ENCODE data around the gene KIF1A. TPM values are rescaled to one million over a fixed set of nuclear protein-coding genes. Genes with fewer than 3 reads are reported as not detected.

KIF1A gene
- total and polyA plus RNA-seq, 10 of the 15 experiments (the other 5 are each of a cell fraction or from before 2014, with no cell fraction given), result 0.04 to 0.95 (median 0.06) TPM; not detected in 5

GRCh38 chr2:240760576-240761246 lies 59.3 kb downstream of the KIF1A start:
- no TSS peak for BruUV-seq (replicated peaks)
- H4K20me1 ChIP-seq (ENCODE audit: control insufficient read depth, insufficient read depth), result no peaks in the 10 kb centered on the region
- intact Hi-C loops (cut with micrococcal nuclease; ENCODE audit: unreplicated experiment) (no loop called here), in situ Hi-C loops (cut with MboI) (no loop called here)
- H3K4me2 ChIP-seq (ENCODE audit: control insufficient read depth, insufficient read depth), result no peak overlapping the region
- ChIA-PET SMC1A (ENCODE audit: uncharacterized antibody, unreplicated experiment) (interaction anchor here (1.4 kb wide), 1 partner anchor 247 kb away, joined by 4 read pairs; no protein-coding TSS in a partner anchor), RAD21 (ENCODE audit: unreplicated experiment) (interaction anchor here (2.3 kb wide), 1 partner anchor 247 kb away, joined by 10 read pairs; no protein-coding TSS in a partner anchor), CTCF (interaction anchor here (1.3 kb wide), 1 partner anchor 247 kb away, joined by 7 read pairs; no protein-coding TSS in a partner anchor), POLR2A (no interaction called here)
- no peak overlapping the region for H3K9ac ChIP-seq (ENCODE audit: control insufficient read depth, insufficient read depth, low read length)
- no peaks in the 10 kb centered on the region for H3K4me1 ChIP-seq (ENCODE audit: control insufficient read depth, insufficient read depth, low read length)
- 24% methylated on average over 22 of the region's 22 CpGs for WGBS (ENCODE audit: insufficient coverage, insufficient replicate concordance, low lambda C conversion rate, missing lambda C conversion rate)
- no peaks in the 10 kb centered on the region for H3K36me3 ChIP-seq (ENCODE audit: control insufficient read depth in 2 of 2, insufficient read depth in 2 of 2, low read length in 1 of 2)
- FAIRE-seq, result no peak
- DNase-seq (ENCODE audit: low read depth, low spot score), result no peak
- ATAC-seq, result 0 out of 3 replicates have a peak, but pooled peaks have one; percentile 18
- H2AFZ ChIP-seq (ENCODE audit: control insufficient read depth, low read depth, low read length), result no peak overlapping the region
- H3K9me3 ChIP-seq (replicated peaks; ENCODE audit: control insufficient read depth, insufficient read depth, low read length), result no peaks in the 10 kb centered on the region
- no peaks in the 10 kb centered on the region for H3K79me2 ChIP-seq (ENCODE audit: control insufficient read depth, insufficient read depth, low read length)
- no peaks in the 10 kb centered on the region for H3K27me3 ChIP-seq (replicated peaks in 1 of 2; ENCODE audit: control insufficient read depth in 2 of 2, insufficient read depth in 2 of 2, low read length in 1 of 2)
- no peak overlapping the region for H3K4me3 ChIP-seq
- H3K27ac ChIP-seq (ENCODE audit: control insufficient read depth, insufficient read depth), result no peak overlapping the region
- TF ChIP-seq PRDM15 (CRISPR knock-in tag; IDR thresholded peaks at IDR 0.05) (no peak), RAD21 (IDR thresholded peaks at IDR 0.05; ENCODE audit: insufficient read depth, low read depth, low read length) (0 out of 2 replicates have a peak, but pooled peaks have one; percentile 15), SKIL (IDR thresholded peaks at IDR 0.05; ENCODE audit: low read depth, poor library complexity, severe bottlenecking) (no peak), RUNX3 (IDR thresholded peaks at IDR 0.05; ENCODE audit: low read length) (no peak), NR2C1 (IDR thresholded peaks at IDR 0.05) (no peak), ZNF687 (IDR thresholded peaks at IDR 0.05) (no peak), HDAC6 (IDR thresholded peaks at IDR 0.05; ENCODE audit: unreplicated experiment) (no peak), CTCF (IDR thresholded peaks at IDR 0.05 in 2 of 3, conservative IDR thresholded peaks at IDR 0.05 in 1 of 3; ENCODE audit: control insufficient read depth in 2 of 3, extremely low read depth in 1 of 3, insufficient read depth in 1 of 3, low read depth in 3 of 3, low read length in 3 of 3) (peak in 2 of 3 experiments; percentile 9 to 18; a peak in 1 of 6 replicates), STAT3 (IDR thresholded peaks at IDR 0.05; ENCODE audit: low read depth, low read length) (no peak), ZNF274 (IDR thresholded peaks at IDR 0.05; ENCODE audit: insufficient read depth, insufficient read length) (no peak)
